ENCODE data around the gene PCDHB10.

Gene PCDHB10

DNA sequence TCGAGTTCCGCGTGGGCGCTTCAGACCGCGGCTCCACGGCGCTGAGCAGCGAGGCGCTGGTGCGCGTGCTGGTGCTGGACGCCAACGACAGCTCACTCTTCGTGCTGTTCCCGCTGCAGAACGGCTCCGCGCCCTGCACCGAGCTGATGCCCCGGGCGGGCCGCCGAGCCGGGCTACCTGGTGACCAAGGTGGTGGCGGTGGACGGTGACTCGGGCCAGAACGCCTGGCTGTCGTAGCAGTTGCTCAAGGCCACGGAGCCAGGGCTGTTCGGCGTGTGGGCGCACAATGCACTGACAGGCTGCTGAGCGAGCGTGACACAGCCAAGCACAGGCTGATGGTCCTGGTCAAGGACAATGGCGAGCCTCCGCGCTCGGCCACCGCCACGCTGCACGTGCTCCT, 49.3 kb downstream of the PCDHB10 start:
- Histone ChIP-seq H3K36me3 (replicated peaks; ENCODE audit: insufficient read depth, low read length) (no peaks in the 10 kb centered on the region), H3F3A (ENCODE audit: insufficient read depth, low read length) (no peaks in the 10 kb centered on the region), H3K4me2 (ENCODE audit: low read depth, low read length) (no peak overlapping the region), H3K4me1 (ENCODE audit: low read length) (no peaks in the 10 kb centered on the region), H3K9me2 (replicated peaks; ENCODE audit: insufficient read depth, low read length) (no peaks in the 10 kb centered on the region), H4K20me1 (ENCODE audit: insufficient read depth, low read length) (no peaks in the 10 kb centered on the region), H3K27ac (ENCODE audit: low read length) (no peak overlapping the region), H3K9me3 (replicated peaks; ENCODE audit: insufficient read depth, low read length) (0 out of 2 replicates have a peak, but pooled peaks cover 4% of the 10 kb centered on the region), H2AFZ (ENCODE audit: low read length) (no peak overlapping the region), H3K4me3 (ENCODE audit: low read length) (no peak overlapping the region), H3K9ac (ENCODE audit: low read length) (no peak overlapping the region), H3K27me3 (replicated peaks; ENCODE audit: insufficient read depth, low read length) (no peaks in the 10 kb centered on the region), H3K79me2 (ENCODE audit: low read length) (no peaks in the 10 kb centered on the region)
- TF ChIP-seq EZH2phosphoT487 (IDR thresholded peaks at IDR 0.05; ENCODE audit: low read length) (no peak), EZH2 (optimal IDR thresholded peaks at IDR 0.05; ENCODE audit: low read depth, low read length) (no peak)
- TF ChIP-seq, protein P1, sequence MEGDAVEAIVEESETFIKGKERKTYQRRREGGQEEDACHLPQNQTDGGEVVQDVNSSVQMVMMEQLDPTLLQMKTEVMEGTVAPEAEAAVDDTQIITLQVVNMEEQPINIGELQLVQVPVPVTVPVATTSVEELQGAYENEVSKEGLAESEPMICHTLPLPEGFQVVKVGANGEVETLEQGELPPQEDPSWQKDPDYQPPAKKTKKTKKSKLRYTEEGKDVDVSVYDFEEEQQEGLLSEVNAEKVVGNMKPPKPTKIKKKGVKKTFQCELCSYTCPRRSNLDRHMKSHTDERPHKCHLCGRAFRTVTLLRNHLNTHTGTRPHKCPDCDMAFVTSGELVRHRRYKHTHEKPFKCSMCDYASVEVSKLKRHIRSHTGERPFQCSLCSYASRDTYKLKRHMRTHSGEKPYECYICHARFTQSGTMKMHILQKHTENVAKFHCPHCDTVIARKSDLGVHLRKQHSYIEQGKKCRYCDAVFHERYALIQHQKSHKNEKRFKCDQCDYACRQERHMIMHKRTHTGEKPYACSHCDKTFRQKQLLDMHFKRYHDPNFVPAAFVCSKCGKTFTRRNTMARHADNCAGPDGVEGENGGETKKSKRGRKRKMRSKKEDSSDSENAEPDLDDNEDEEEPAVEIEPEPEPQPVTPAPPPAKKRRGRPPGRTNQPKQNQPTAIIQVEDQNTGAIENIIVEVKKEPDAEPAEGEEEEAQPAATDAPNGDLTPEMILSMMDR (IDR thresholded peaks at IDR 0.05; ENCODE audit: low read length), result no peak
- DNase-seq, result no peak
